HL-60 (cell line): ENCODE data around the gene TRIO.
A peak's percentile ranks its signal among the peaks of the same experiment; 100 is the strongest.

Experiments used
- DNase-seq, 2 experiments: peaks; one replicate each; pipeline ENCODE4 v3.0.0-alpha.2; 2010 to 2020; ENCODE audit warnings: low read depth in 1 of 2, low spot score in 1 of 2
- H3K27ac ChIP-seq: fragments of 250-450 bp; sonication (Bioruptor Pico); replicated peaks from 2 replicates; pipeline ENCODE4 v1.5.1; 2020; ENCODE audit warnings: mild to moderate bottlenecking, moderate library complexity
- H3K27me3 ChIP-seq: fragments of 250-450 bp; sonication (Bioruptor Pico); 2 replicates; pipeline ENCODE4 v1.5.1; 2021; ENCODE audit warnings: mild to moderate bottlenecking, moderate library complexity; ENCODE audit not compliant: insufficient read depth, poor library complexity, severe bottlenecking
- H3K4me3 ChIP-seq: replicated peaks from 2 replicates; pipeline ENCODE4 v1.5.1; 2011; ENCODE audit warnings: mild to moderate bottlenecking, control low read depth, low read length; ENCODE audit not compliant: insufficient read depth
- CTCF ChIP-seq: IDR thresholded peaks from one replicate; pipeline ENCODE4 v1.5.1; 2011; ENCODE audit warnings: low read length, control low read depth, inconsistent platforms; ENCODE audit not compliant: insufficient read depth
- GABPA ChIP-seq: IDR thresholded peaks from 2 replicates; pipeline ENCODE4 v1.6.1; 2012; ENCODE audit warnings: low read depth
- POLR2AphosphoS5 ChIP-seq: IDR thresholded peaks from 2 replicates; pipeline ENCODE4 v1.6.1; 2012; ENCODE audit warnings: low read depth
- REST ChIP-seq: IDR thresholded peaks from 2 replicates; pipeline ENCODE4 v1.6.1; 2012; ENCODE audit warnings: low read depth; ENCODE audit not compliant: insufficient replicate concordance
- SPI1 ChIP-seq: IDR thresholded peaks from 2 replicates; pipeline ENCODE4 v1.6.1; 2012; ENCODE audit warnings: low read depth, mild to moderate bottlenecking, borderline replicate concordance

The TRIO gene

GRCh38 chr5:14172149-14172795 lies 29.1 kb downstream of the TRIO start:
- TF ChIP-seq REST = no peak
- peak; percentile 28; the same call in 1 of the 2 replicates for TF ChIP-seq SPI1
- Histone ChIP-seq H3K27me3 (no peaks in the 10 kb centered on the region), H3K4me3 (no peak overlapping the region), H3K27ac (peak overlapping the region; percentile 81)
- DNase-seq = no peak

GRCh38 chr5:14173377-14174229 lies 30.5 kb downstream of the TRIO start:
- H3K4me3 ChIP-seq = no peak overlapping the region
- no peak for DNase-seq
- peak overlapping the region; percentile 81 for H3K27ac ChIP-seq
- no peak for TF ChIP-seq GABPA
- TF ChIP-seq CTCF = no peak
- TF ChIP-seq REST = no peak
- TF ChIP-seq SPI1 = no peak
- no peak for TF ChIP-seq POLR2AphosphoS5
- no peaks in the 10 kb centered on the region for H3K27me3 ChIP-seq

- no peak for TF ChIP-seq CTCF
- no peak for TF ChIP-seq REST
- TF ChIP-seq SPI1 = peak; percentile 77; the same call in 1 of the 2 replicates
- TF ChIP-seq GABPA = no peak
- peak; percentile 55 for TF ChIP-seq POLR2AphosphoS5
- no peaks in the 10 kb centered on the region for H3K27me3 ChIP-seq
- peak overlapping the region; percentile 81 for H3K27ac ChIP-seq
- no peak overlapping the region for H3K4me3 ChIP-seq
- peak in 1 of 2 experiments; percentile 69 for DNase-seq
Measured at GRCh38 chr5:14174230-14174636, 31.1 kb downstream of the TRIO start.
